GM18861 (cell line): Measurements from ENCODE around the gene PPP1R14B.
A peak's percentile ranks its signal among the peaks of the same experiment; 100 is the strongest.
"Not testable (repeated sequence)": the region's sequence is repeated elsewhere in the genome, so short reads cannot be mapped to it uniquely, and the experiment has no call there.

Experiments used
- ATAC-seq: cut with Tn5 transposase; IDR thresholded peaks from one replicate; pipeline ENCODE4 v1.9.1; 2021; ENCODE audit not compliant: unreplicated experiment

The PPP1R14B gene

GRCh38 chr11:64246621-64246870 lies 197 bp downstream of the PPP1R14B start:
- ATAC-seq, result not testable (repeated sequence)

GRCh38 chr11:64245797-64246620 lies 734 bp downstream of the PPP1R14B start:
- ATAC-seq, result no peak

GRCh38 chr11:64245401-64245796 lies 1.3 kb downstream of the PPP1R14B start:
- ATAC-seq, result no peak

GRCh38 chr11:64244966-64245365 lies 1.8 kb downstream of the PPP1R14B start:
- ATAC-seq, result no peak

- no peak for ATAC-seq
Observed at GRCh38 chr11:64244107-64244506, 2.6 kb downstream of the PPP1R14B start.

- ATAC-seq, result no peak
Observed at GRCh38 chr11:64243236-64243854, 3.4 kb downstream of the PPP1R14B start.

GRCh38 chr11:64241491-64242374 lies 5.0 kb downstream of the PPP1R14B start:
- peak; percentile 4 for ATAC-seq

- ATAC-seq, result peak; percentile 50
Observed at GRCh38 chr11:64241241-64241490, 5.6 kb downstream of the PPP1R14B start.

- ATAC-seq, result peak; percentile 45
Observed at GRCh38 chr11:64240435-64241240, 6.1 kb downstream of the PPP1R14B start, which contains the start of gene FKBP2. FKBP2 (plus strand) TSS chr11:64241095; CDS start chr11:64242388, 1,293 bp downstream.

GRCh38 chr11:64239662-64240434 lies 6.9 kb downstream of the PPP1R14B start:
- no peak for ATAC-seq

GRCh38 chr11:64238999-64239398 lies 7.7 kb downstream of the PPP1R14B start:
- ATAC-seq, result no peak

- ATAC-seq, result no peak
Observed at GRCh38 chr11:64238076-64238475, 8.7 kb downstream of the PPP1R14B start.

GRCh38 chr11:64237484-64237951 lies 9.2 kb downstream of the PPP1R14B start:
- no peak for ATAC-seq

GRCh38 chr11:64235437-64236161 lies 11.1 kb downstream of the PPP1R14B start:
- ATAC-seq, result no peak

- ATAC-seq, result no peak
Observed at GRCh38 chr11:64234647-64235379, 11.9 kb downstream of the PPP1R14B start.

GRCh38 chr11:64233913-64234586 lies 12.7 kb downstream of the PPP1R14B start, which contains the start of gene VEGFB:
VEGFB (plus strand) TSS chr11:64234584; CDS start chr11:64234834, 250 bp downstream.
- peak; percentile 30 for ATAC-seq

- ATAC-seq, result no peak
Observed at GRCh38 chr11:64232967-64233315, 13.8 kb downstream of the PPP1R14B start.
